HL-60 (cell line): ENCODE results near the gene CORO6.

ENCODE experiments used
- DNase-seq, 2 experiments: peaks; one replicate each; pipeline ENCODE4 v3.0.0-alpha.2; 2010 to 2020; ENCODE audit warnings: low read depth in 1 of 2, low spot score in 1 of 2
- H3K27ac ChIP-seq: fragments of 250-450 bp; sonication (Bioruptor Pico); replicated peaks from 2 replicates; pipeline ENCODE4 v1.5.1; 2020; ENCODE audit warnings: mild to moderate bottlenecking, moderate library complexity
- H3K27me3 ChIP-seq: fragments of 250-450 bp; sonication (Bioruptor Pico); 2 replicates; pipeline ENCODE4 v1.5.1; 2021; ENCODE audit warnings: mild to moderate bottlenecking, moderate library complexity; ENCODE audit not compliant: insufficient read depth, poor library complexity, severe bottlenecking
- H3K4me3 ChIP-seq: replicated peaks from 2 replicates; pipeline ENCODE4 v1.5.1; 2011; ENCODE audit warnings: mild to moderate bottlenecking, control low read depth, low read length; ENCODE audit not compliant: insufficient read depth
- CTCF ChIP-seq: IDR thresholded peaks from one replicate; pipeline ENCODE4 v1.5.1; 2011; ENCODE audit warnings: low read length, control low read depth, inconsistent platforms; ENCODE audit not compliant: insufficient read depth
- GABPA ChIP-seq: IDR thresholded peaks from 2 replicates; pipeline ENCODE4 v1.6.1; 2012; ENCODE audit warnings: low read depth
- POLR2AphosphoS5 ChIP-seq: IDR thresholded peaks from 2 replicates; pipeline ENCODE4 v1.6.1; 2012; ENCODE audit warnings: low read depth
- SPI1 ChIP-seq: IDR thresholded peaks from 2 replicates; pipeline ENCODE4 v1.6.1; 2012; ENCODE audit warnings: low read depth, mild to moderate bottlenecking, borderline replicate concordance
- TF ChIP-seq, protein P1 (sequence below): IDR thresholded peaks from 2 replicates; pipeline ENCODE4 v1.6.1; 2012; ENCODE audit warnings: low read depth; ENCODE audit not compliant: insufficient replicate concordance

The CORO6 gene

GRCh38 chr17:29573558-29573869 is 49.2 kb downstream of the CORO6 start:
- no peak for DNase-seq

GRCh38 chr17:29572691-29573557 is 49.8 kb downstream of the CORO6 start:
- TF ChIP-seq CTCF = peak; percentile 16
- no peak; the same call in 1 of the 2 replicates for TF ChIP-seq POLR2AphosphoS5
- DNase-seq = peak in 1 of 2 experiments; percentile 33
- Histone ChIP-seq H3K27me3 (no peaks in the 10 kb centered on the region), H3K27ac (no peak overlapping the region), H3K4me3 (no peak overlapping the region)

More at GRCh38 chr17:29573558-29573869, 49.2 kb downstream of the CORO6 start:
- H3K27me3 ChIP-seq = no peaks in the 10 kb centered on the region
- H3K4me3 ChIP-seq = no peak overlapping the region
- TF ChIP-seq GABPA (no peak), POLR2AphosphoS5 (0 out of 2 replicates have a peak, but pooled peaks have one; percentile 6)
- H3K27ac ChIP-seq = no peak overlapping the region

DNA sequence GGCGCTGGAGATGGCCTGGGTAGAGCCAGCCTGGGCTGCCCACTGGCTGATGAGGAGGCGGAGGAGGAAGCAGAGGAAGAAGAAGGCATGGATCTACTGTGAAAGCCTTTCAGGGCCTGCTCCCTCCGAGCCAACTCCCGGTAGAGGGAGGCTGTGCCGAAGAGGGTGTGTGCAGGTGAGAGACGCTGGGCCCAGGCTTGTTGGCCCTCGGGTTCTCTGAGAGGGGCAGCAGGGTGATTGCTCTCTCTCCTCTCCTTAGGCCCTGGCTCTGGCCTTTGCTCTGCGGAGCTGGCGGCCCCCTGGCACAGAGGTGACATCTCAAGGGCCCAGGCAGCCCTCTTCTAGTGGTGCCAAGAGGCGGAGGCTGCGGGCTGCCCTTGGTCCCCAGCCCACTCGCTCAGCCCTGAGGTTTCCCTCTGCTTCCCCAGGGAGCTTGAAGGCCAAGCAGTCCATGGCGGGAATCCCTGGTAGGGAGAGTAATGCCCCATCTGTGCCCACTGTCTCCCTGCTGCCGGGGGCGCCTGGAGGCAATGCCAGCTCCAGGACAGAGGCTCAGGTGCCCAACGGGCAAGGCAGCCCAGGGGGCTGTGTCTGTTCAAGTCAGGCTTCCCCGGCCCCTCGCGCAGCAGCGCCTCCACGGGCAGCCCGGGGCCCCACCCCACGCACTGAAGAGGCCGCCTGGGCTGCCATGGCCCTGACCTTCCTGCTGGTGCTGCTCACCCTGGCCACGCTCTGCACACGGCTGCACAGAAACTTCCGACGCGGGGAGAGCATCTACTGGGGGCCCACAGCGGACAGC is 50.6 kb downstream of the CORO6 start:
- TF ChIP-seq GABPA = no peak
- TF ChIP-seq POLR2AphosphoS5 = no peak
- TF ChIP-seq, protein P1, sequence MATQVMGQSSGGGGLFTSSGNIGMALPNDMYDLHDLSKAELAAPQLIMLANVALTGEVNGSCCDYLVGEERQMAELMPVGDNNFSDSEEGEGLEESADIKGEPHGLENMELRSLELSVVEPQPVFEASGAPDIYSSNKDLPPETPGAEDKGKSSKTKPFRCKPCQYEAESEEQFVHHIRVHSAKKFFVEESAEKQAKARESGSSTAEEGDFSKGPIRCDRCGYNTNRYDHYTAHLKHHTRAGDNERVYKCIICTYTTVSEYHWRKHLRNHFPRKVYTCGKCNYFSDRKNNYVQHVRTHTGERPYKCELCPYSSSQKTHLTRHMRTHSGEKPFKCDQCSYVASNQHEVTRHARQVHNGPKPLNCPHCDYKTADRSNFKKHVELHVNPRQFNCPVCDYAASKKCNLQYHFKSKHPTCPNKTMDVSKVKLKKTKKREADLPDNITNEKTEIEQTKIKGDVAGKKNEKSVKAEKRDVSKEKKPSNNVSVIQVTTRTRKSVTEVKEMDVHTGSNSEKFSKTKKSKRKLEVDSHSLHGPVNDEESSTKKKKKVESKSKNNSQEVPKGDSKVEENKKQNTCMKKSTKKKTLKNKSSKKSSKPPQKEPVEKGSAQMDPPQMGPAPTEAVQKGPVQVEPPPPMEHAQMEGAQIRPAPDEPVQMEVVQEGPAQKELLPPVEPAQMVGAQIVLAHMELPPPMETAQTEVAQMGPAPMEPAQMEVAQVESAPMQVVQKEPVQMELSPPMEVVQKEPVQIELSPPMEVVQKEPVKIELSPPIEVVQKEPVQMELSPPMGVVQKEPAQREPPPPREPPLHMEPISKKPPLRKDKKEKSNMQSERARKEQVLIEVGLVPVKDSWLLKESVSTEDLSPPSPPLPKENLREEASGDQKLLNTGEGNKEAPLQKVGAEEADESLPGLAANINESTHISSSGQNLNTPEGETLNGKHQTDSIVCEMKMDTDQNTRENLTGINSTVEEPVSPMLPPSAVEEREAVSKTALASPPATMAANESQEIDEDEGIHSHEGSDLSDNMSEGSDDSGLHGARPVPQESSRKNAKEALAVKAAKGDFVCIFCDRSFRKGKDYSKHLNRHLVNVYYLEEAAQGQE = no peak
- TF ChIP-seq SPI1 = no peak
- TF ChIP-seq CTCF = no peak
- no peak for DNase-seq
- no peak overlapping the region for H3K27ac ChIP-seq
- H3K27me3 ChIP-seq = no peaks in the 10 kb centered on the region
- no peak overlapping the region for H3K4me3 ChIP-seq

DNA sequence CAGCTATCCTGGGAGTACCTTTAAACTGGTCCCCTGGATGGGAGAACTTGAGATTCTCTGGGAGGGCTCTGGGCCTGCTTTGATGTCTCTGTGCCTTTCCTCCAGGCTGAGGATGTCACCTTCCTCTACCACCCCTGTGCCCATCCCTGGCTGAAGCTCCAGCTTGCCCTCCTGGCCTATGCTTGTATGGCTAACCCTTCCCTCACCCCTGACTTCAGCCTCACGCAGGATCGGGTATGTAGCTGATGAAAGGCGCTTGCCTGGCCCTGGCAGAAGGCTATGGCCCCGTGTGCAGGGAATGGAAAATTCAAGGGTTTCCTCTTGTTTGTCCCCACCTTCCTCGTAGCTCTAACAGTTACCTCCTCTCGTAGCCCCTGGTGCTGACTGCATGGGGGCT is 51.2 kb downstream of the CORO6 start:
- no peak for TF ChIP-seq CTCF
- no peak for TF ChIP-seq SPI1
- TF ChIP-seq, protein P1 = no peak
- no peak for TF ChIP-seq GABPA
- TF ChIP-seq POLR2AphosphoS5 = no peak
- no peaks in the 10 kb centered on the region for H3K27me3 ChIP-seq
- no peak overlapping the region for H3K4me3 ChIP-seq
- no peak for DNase-seq
- H3K27ac ChIP-seq = no peak overlapping the region
